Measurements from ENCODE around the gene TBC1D4.

DNA sequence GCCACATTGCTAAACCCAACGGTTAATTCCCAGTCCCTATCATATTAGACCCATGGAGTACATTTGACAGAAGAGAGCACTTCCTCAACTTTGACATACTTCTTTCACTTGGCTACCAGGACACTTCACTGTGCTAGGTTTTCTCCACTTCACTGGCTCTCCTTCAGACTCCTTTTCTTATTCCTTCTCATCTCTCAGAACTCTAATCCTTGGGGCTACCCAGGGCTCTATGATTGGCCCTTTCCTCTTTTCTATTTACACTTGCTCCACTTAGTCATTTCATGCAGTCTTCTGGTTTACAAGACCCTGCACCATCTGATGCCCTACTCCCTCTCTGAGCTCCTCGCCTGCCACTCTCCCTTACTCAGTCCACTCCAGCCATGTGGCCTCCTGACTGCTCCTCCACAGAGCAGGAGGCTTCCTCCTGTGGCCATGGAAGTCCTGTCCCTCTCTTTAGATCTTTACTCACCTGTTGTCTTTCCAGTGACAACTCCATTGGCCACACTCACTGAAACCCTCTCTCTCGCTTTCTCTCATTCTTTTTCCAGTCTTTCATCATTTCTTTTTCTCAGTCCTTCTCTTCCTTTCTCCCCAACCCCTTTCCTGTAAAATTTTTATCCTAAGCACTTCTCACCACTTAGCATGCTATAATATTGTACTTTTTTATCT lies 90.4 kb downstream of the TBC1D4 start:
- TF ChIP-seq ELF1 (IDR thresholded peaks at IDR 0.05) = no peak
- TF ChIP-seq, protein P1, sequence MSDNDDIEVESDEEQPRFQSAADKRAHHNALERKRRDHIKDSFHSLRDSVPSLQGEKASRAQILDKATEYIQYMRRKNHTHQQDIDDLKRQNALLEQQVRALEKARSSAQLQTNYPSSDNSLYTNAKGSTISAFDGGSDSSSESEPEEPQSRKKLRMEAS (IDR thresholded peaks at IDR 0.05; ENCODE audit: low read depth) = no peak
- TF ChIP-seq, protein P2, sequence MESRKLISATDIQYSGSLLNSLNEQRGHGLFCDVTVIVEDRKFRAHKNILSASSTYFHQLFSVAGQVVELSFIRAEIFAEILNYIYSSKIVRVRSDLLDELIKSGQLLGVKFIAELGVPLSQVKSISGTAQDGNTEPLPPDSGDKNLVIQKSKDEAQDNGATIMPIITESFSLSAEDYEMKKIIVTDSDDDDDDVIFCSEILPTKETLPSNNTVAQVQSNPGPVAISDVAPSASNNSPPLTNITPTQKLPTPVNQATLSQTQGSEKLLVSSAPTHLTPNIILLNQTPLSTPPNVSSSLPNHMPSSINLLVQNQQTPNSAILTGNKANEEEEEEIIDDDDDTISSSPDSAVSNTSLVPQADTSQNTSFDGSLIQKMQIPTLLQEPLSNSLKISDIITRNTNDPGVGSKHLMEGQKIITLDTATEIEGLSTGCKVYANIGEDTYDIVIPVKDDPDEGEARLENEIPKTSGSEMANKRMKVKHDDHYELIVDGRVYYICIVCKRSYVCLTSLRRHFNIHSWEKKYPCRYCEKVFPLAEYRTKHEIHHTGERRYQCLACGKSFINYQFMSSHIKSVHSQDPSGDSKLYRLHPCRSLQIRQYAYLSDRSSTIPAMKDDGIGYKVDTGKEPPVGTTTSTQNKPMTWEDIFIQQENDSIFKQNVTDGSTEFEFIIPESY (IDR thresholded peaks at IDR 0.05; ENCODE audit: borderline replicate concordance, low read depth) = no peak
- TF ChIP-seq, protein P3, sequence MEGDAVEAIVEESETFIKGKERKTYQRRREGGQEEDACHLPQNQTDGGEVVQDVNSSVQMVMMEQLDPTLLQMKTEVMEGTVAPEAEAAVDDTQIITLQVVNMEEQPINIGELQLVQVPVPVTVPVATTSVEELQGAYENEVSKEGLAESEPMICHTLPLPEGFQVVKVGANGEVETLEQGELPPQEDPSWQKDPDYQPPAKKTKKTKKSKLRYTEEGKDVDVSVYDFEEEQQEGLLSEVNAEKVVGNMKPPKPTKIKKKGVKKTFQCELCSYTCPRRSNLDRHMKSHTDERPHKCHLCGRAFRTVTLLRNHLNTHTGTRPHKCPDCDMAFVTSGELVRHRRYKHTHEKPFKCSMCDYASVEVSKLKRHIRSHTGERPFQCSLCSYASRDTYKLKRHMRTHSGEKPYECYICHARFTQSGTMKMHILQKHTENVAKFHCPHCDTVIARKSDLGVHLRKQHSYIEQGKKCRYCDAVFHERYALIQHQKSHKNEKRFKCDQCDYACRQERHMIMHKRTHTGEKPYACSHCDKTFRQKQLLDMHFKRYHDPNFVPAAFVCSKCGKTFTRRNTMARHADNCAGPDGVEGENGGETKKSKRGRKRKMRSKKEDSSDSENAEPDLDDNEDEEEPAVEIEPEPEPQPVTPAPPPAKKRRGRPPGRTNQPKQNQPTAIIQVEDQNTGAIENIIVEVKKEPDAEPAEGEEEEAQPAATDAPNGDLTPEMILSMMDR (IDR thresholded peaks at IDR 0.05) = no peak
- no peak for TF ChIP-seq RXRA (IDR thresholded peaks at IDR 0.05; ENCODE audit: borderline replicate concordance, low read depth)
- no peak for TF ChIP-seq RAD21 (IDR thresholded peaks at IDR 0.05; ENCODE audit: low read length)
- no peak for TF ChIP-seq TCF12 (IDR thresholded peaks at IDR 0.05)
- TF ChIP-seq EZH2phosphoT487 (IDR thresholded peaks at IDR 0.05; ENCODE audit: borderline replicate concordance, low read depth) = no peak
- TF ChIP-seq POLR2AphosphoS5 (IDR thresholded peaks at IDR 0.05; ENCODE audit: low read depth, low read length) = no peak
- TF ChIP-seq, protein P4, sequence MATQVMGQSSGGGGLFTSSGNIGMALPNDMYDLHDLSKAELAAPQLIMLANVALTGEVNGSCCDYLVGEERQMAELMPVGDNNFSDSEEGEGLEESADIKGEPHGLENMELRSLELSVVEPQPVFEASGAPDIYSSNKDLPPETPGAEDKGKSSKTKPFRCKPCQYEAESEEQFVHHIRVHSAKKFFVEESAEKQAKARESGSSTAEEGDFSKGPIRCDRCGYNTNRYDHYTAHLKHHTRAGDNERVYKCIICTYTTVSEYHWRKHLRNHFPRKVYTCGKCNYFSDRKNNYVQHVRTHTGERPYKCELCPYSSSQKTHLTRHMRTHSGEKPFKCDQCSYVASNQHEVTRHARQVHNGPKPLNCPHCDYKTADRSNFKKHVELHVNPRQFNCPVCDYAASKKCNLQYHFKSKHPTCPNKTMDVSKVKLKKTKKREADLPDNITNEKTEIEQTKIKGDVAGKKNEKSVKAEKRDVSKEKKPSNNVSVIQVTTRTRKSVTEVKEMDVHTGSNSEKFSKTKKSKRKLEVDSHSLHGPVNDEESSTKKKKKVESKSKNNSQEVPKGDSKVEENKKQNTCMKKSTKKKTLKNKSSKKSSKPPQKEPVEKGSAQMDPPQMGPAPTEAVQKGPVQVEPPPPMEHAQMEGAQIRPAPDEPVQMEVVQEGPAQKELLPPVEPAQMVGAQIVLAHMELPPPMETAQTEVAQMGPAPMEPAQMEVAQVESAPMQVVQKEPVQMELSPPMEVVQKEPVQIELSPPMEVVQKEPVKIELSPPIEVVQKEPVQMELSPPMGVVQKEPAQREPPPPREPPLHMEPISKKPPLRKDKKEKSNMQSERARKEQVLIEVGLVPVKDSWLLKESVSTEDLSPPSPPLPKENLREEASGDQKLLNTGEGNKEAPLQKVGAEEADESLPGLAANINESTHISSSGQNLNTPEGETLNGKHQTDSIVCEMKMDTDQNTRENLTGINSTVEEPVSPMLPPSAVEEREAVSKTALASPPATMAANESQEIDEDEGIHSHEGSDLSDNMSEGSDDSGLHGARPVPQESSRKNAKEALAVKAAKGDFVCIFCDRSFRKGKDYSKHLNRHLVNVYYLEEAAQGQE (IDR thresholded peaks at IDR 0.05; ENCODE audit: low read depth, low read length) = no peak
- TF ChIP-seq GATA2 (CRISPR knock-in tag; IDR thresholded peaks at IDR 0.05) = no peak

Measured in SK-N-SH (cell line).